ENCODE measurements around the gene EHD2. TPM values are rescaled to one million over a fixed set of nuclear protein-coding genes. Genes with fewer than 3 reads are reported as not detected.

EHD2 gene
- total RNA-seq, 1 experiment from 2014 or later, result 13.3 TPM

DNA sequence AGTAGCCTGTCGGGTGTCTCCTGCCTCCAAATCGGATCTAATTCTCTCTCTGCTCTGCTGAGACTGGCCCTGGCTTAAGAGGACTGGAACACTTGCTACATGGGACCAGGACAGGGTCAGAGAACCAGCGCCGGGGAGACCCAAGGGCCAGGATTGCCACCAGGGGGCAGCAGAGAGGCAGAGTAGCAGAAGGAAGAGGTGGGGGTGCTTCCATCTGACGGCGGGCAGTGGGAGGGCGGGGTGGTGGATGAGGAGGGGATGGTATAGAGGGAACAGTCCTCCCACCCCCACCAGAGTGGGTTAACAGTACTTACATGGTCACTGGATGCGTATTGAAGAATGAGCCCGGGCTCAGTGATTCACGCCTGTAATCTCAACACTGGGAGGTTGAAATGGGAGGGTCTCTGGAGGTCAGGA lies 77.2 kb downstream of the EHD2 start:
- H3K9me3 ChIP-seq, result 0 out of 2 replicates have a peak, but pooled peaks cover 5% of the 10 kb centered on the region
- Mint-ChIP-seq H3K4me1 (ENCODE audit: low read depth, unreplicated experiment) (no peaks in the 10 kb centered on the region), H3K27ac (ENCODE audit: unreplicated experiment) (no peak overlapping the region), H3K27me3 (ENCODE audit: insufficient read depth, unreplicated experiment) (no peaks in the 10 kb centered on the region), H3K9me3 (ENCODE audit: unreplicated experiment) (no peaks in the 10 kb centered on the region), H3K36me3 (ENCODE audit: insufficient read depth, unreplicated experiment) (peaks cover 19% of the 10 kb centered on the region), H3K4me3 (ENCODE audit: unreplicated experiment) (no peak overlapping the region)
- intact Hi-C loops (cut with micrococcal nuclease; ENCODE audit: unreplicated experiment), result no loop called here
- POLR2A ChIA-PET, result interaction anchor here (0.6 kb wide), 3 partner anchors 304 to 543 kb away, joined by 3 to 5 read pairs (median 4); no protein-coding TSS in a partner anchor
- CTCF ChIA-PET, result no interaction called here
- DNase-seq, result peak; percentile 88 to 89
- BruUV-seq (replicated peaks), result no TSS peak
- H3K4me3 ChIP-seq (ENCODE audit: low read depth, low read length), result no peak overlapping the region
- TF ChIP-seq, protein P1, sequence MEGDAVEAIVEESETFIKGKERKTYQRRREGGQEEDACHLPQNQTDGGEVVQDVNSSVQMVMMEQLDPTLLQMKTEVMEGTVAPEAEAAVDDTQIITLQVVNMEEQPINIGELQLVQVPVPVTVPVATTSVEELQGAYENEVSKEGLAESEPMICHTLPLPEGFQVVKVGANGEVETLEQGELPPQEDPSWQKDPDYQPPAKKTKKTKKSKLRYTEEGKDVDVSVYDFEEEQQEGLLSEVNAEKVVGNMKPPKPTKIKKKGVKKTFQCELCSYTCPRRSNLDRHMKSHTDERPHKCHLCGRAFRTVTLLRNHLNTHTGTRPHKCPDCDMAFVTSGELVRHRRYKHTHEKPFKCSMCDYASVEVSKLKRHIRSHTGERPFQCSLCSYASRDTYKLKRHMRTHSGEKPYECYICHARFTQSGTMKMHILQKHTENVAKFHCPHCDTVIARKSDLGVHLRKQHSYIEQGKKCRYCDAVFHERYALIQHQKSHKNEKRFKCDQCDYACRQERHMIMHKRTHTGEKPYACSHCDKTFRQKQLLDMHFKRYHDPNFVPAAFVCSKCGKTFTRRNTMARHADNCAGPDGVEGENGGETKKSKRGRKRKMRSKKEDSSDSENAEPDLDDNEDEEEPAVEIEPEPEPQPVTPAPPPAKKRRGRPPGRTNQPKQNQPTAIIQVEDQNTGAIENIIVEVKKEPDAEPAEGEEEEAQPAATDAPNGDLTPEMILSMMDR (IDR thresholded peaks at IDR 0.05; ENCODE audit: insufficient read depth in 1 of 2, low read depth in 1 of 2, low read length in 1 of 2, severe bottlenecking in 1 of 2, unreplicated experiment in 1 of 2), result peak; percentile 85 to 88
- no peaks in the 10 kb centered on the region for H3K4me1 ChIP-seq
- no peaks in the 10 kb centered on the region for H3K36me3 ChIP-seq (ENCODE audit: control insufficient read depth, insufficient read depth, low read length)
- no peaks in the 10 kb centered on the region for H3K27me3 ChIP-seq (replicated peaks; ENCODE audit: control insufficient read depth, insufficient read depth, low read length)

DNA sequence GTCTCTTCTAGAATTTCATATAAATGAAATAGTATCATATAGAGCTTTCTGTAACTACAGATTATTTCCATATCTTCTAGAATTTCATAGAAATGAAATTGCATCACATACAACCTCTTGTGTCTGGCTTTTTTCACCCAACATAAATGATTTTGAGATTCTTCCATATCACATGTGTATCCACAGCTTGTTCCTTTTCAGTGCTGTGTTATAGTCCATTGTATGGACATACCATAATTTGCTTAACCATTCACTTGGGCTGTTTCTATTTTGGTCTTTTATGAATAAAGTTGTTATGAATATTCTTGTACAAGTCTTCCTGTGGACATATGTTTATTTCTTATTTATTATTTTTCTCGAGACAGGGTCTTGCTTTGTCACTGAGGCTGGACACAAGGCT lies 79.4 kb downstream of the EHD2 start:
- intact Hi-C loops (cut with micrococcal nuclease; ENCODE audit: unreplicated experiment), result no loop called here
- H3K9me3 ChIP-seq, result 0 out of 2 replicates have a peak, but pooled peaks cover 5% of the 10 kb centered on the region
- Mint-ChIP-seq H3K4me1 (ENCODE audit: low read depth, unreplicated experiment) (no peaks in the 10 kb centered on the region), H3K4me3 (ENCODE audit: unreplicated experiment) (no peak overlapping the region), H3K36me3 (ENCODE audit: insufficient read depth, unreplicated experiment) (peaks cover 11% of the 10 kb centered on the region), H3K27ac (ENCODE audit: unreplicated experiment) (no peak overlapping the region), H3K9me3 (ENCODE audit: unreplicated experiment) (no peaks in the 10 kb centered on the region), H3K27me3 (ENCODE audit: insufficient read depth, unreplicated experiment) (no peaks in the 10 kb centered on the region)
- CTCF ChIA-PET, result no interaction called here
- no peak for DNase-seq
- TF ChIP-seq, protein P1 (IDR thresholded peaks at IDR 0.05; ENCODE audit: insufficient read depth in 1 of 2, low read depth in 1 of 2, low read length in 1 of 2, severe bottlenecking in 1 of 2, unreplicated experiment in 1 of 2), result no peak
- no peaks in the 10 kb centered on the region for H3K4me1 ChIP-seq
- no TSS peak for BruUV-seq (replicated peaks)
- POLR2A ChIA-PET, result no interaction called here
- no peaks in the 10 kb centered on the region for H3K36me3 ChIP-seq (ENCODE audit: control insufficient read depth, insufficient read depth, low read length)
- no peak overlapping the region for H3K4me3 ChIP-seq (ENCODE audit: low read depth, low read length)
- H3K27me3 ChIP-seq (replicated peaks; ENCODE audit: control insufficient read depth, insufficient read depth, low read length), result no peaks in the 10 kb centered on the region

Other genes with a start within 250 kb of the EHD2 start
- 1.2 and 1.3 TPM in 2 replicates for gene SLC8A2, start 241.5 kb upstream of the EHD2 start, total RNA-seq (2022)
- 19.7 and 20.6 TPM in 2 replicates for gene KPTN, start 229.2 kb upstream of the EHD2 start, total RNA-seq (2022)
- 149 TPM in 2 replicates for gene NAPA, start 198.4 kb upstream of the EHD2 start, total RNA-seq (2022)
- gene ZNF541, start 140.3 kb upstream of the EHD2 start, total RNA-seq (2022), result not detected in 2 replicates
- gene BICRA, start 104.3 kb upstream of the EHD2 start, total RNA-seq (2022), result 34.3 and 38.8 TPM in 2 replicates
- 347 and 360 TPM in 2 replicates for gene NOP53, start 32.1 kb downstream of the EHD2 start, total RNA-seq (2022)
- 110 and 119 TPM in 2 replicates for gene SELENOW, start 65.3 kb downstream of the EHD2 start, total RNA-seq (2022)
- gene TPRX1, start 91.1 kb downstream of the EHD2 start, total RNA-seq (2022), result not detected in 2 replicates
- gene CRX, start 108.5 kb downstream of the EHD2 start, total RNA-seq (2022), result not detected in 2 replicates
- not detected in 2 replicates for gene TPRX2, start 145.8 kb downstream of the EHD2 start, total RNA-seq (2022)
- 4.5 TPM in 2 replicates for gene SULT2A1, start 172.9 kb downstream of the EHD2 start, total RNA-seq (2022)